Peyer's patch (tissue), 4 donors: Measurements from ENCODE around the gene RSPH1.

Experiments
- POLR2A ChIP-seq, 2 donors: fragments of 450-650 bp; IDR thresholded peaks; one replicate each; pipeline ENCODE4 v1.5.1; 2017; ENCODE audit warnings: antibody characterized with exemption in 2 of 2, mild to moderate bottlenecking in 2 of 2, moderate library complexity in 2 of 2
- TF ChIP-seq, protein P1 (sequence below), 6 experiments: fragments of 450-650 bp in 4 of 6; fragments of 200-600 bp in 2 of 6; sonication (generic) in 1 of 6; IDR thresholded peaks; one replicate each; pipeline ENCODE4 v1.5.1; 2017 to 2019; ENCODE audit warnings: antibody characterized with exemption in 6 of 6, mild to moderate bottlenecking in 3 of 6, moderate library complexity in 1 of 6

DNA sequence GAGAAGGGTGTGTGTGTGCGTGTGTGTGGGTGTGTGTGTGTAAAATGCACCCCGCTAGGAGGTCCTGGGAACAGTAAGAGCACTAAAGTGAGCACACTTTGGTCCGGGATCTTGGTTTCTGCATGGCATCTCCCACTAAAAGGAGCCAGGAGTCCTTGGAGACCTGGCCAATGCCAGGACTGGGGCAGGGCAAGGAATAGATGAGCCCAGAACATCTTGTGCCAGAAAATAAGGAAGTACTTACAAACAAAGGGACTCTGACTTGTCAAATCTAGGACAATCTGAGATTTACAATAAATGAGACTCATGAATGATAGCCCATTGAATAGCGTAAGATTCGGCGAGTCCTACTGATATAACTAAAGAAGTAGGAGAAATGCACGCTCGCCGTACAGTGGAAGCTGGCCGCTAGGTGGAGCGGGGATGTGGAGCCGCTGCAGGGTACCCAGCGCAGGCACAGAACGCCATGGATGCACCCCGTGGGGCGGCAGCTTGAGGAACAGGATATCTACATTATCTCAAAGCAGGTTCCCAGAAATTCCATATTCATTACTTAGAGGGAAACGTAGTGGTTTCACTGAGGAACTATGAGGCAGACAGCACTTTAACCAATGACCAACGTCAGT is 24.7 kb upstream of the RSPH1 start:
- TF ChIP-seq, protein P1, sequence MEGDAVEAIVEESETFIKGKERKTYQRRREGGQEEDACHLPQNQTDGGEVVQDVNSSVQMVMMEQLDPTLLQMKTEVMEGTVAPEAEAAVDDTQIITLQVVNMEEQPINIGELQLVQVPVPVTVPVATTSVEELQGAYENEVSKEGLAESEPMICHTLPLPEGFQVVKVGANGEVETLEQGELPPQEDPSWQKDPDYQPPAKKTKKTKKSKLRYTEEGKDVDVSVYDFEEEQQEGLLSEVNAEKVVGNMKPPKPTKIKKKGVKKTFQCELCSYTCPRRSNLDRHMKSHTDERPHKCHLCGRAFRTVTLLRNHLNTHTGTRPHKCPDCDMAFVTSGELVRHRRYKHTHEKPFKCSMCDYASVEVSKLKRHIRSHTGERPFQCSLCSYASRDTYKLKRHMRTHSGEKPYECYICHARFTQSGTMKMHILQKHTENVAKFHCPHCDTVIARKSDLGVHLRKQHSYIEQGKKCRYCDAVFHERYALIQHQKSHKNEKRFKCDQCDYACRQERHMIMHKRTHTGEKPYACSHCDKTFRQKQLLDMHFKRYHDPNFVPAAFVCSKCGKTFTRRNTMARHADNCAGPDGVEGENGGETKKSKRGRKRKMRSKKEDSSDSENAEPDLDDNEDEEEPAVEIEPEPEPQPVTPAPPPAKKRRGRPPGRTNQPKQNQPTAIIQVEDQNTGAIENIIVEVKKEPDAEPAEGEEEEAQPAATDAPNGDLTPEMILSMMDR (IDR thresholded peaks at IDR 0.05), result no peak
- TF ChIP-seq POLR2A (IDR thresholded peaks at IDR 0.05), result no peak
